Kidney (tissue), 14 donors: ENCODE results near the gene KCNC4. TPM values are rescaled to one million over a fixed set of nuclear protein-coding genes. Genes with fewer than 3 reads are reported as not detected.

Experiments used
- DNase-seq, 5 donors: peaks; one replicate each; pipeline ENCODE4 v3.0.0-alpha.2; 2013 to 2020
- FAIRE-seq: peaks from 2 replicates; lab custom pipeline; 2012; peaks lifted over from hg19 to GRCh38; lab: Jason Lieb, UNC
- H3K27ac ChIP-seq, 2 donors: one replicate each; pipeline ENCODE4 v1.7.0; 2013; ENCODE audit warnings: low read depth in 2 of 2, low read length in 2 of 2, inconsistent platforms in 1 of 2
- H3K27me3 ChIP-seq: one replicate; pipeline ENCODE4 v1.7.1; 2013; ENCODE audit warnings: low read length, inconsistent platforms; ENCODE audit not compliant: control insufficient read depth, insufficient read depth
- H3K36me3 ChIP-seq, 3 donors: one replicate each; pipeline versions ENCODE4 v1.7.0 to v1.7.1; 2013; ENCODE audit warnings: low read length in 3 of 3, control low read depth in 1 of 3, inconsistent platforms in 1 of 3; ENCODE audit not compliant: insufficient read depth in 3 of 3, control insufficient read depth in 2 of 3
- H3K4me1 ChIP-seq, 3 donors: one replicate each; pipeline versions ENCODE4 v1.7.0 to v1.7.1; 2013; ENCODE audit warnings: low read length in 3 of 3, inconsistent platforms in 1 of 3, low read depth in 1 of 3; ENCODE audit not compliant: control insufficient read depth in 2 of 3, insufficient read depth in 2 of 3
- H3K4me3 ChIP-seq, 3 donors: one replicate each; pipeline versions ENCODE4 v1.7.0 to v1.8.1; 2013; ENCODE audit warnings: low read length in 3 of 3, control low read depth in 1 of 3, inconsistent platforms in 1 of 3
- H3K9ac ChIP-seq, 3 donors: one replicate each; pipeline versions ENCODE4 v1.7.0 to v1.7.1; 2013; ENCODE audit warnings: low read length in 3 of 3, control low read depth in 1 of 3, inconsistent platforms in 1 of 3
- H3K9me3 ChIP-seq, 3 donors: one replicate each; pipeline versions ENCODE4 v1.7.0 to v1.7.1; 2013; ENCODE audit warnings: low read length in 3 of 3, control low read depth in 1 of 3, inconsistent platforms in 1 of 3; ENCODE audit not compliant: control insufficient read depth in 2 of 3, insufficient read depth in 1 of 3
- intact Hi-C: fragments of 100-400 bp; cut with DNase I; formaldehyde crosslinking; loops from one replicate; pipeline ENCODE4 v1.11.1; 2022
- polyA plus RNA-seq: library from polyadenylated mRNA; stranded (reverse); fragments of 350-450 nt; fragmentation: Illumina TruSeq; extraction: RNeasy Lipid Tissue Mini Kit (QIAGEN cat#74804); gene quantifications from one replicate; pipeline ENCODE4 v1.2.3, GENCODE V29; 2014; ENCODE audit warnings: low read depth, low replicate concordance; ENCODE audit not compliant: insufficient read depth
- total RNA-seq: library from RNA; stranded (reverse); fragmentation: NEBNext Ultra II Directional; extraction: Animal tissue kit (Norgen Biotek cat#: 25700); gene quantifications from one replicate; pipeline ENCODE4 v1.2.1, GENCODE V29; 2021
- TF ChIP-seq, protein P1 (sequence below): IDR thresholded peaks from 3 replicates; pipeline ENCODE4 v1.5.1; 2012; ENCODE audit warnings: mild to moderate bottlenecking, moderate library complexity, borderline replicate concordance; ENCODE audit not compliant: insufficient read depth; ENCODE audit errors: extremely low read depth
- donor health status: control.
- donor health status: control.
- donor health status: control.
- donor health status: control.
- donor health status: control.
- donor health status: DM: yes; HTN: yes; CAD: no.
- donor health status: Normal renal cell carcinoma (clear cell type).

Gene KCNC4
- total and polyA plus RNA-seq, 2 donors from 2014 or later: 12.9 to 52.9 TPM

DNA sequence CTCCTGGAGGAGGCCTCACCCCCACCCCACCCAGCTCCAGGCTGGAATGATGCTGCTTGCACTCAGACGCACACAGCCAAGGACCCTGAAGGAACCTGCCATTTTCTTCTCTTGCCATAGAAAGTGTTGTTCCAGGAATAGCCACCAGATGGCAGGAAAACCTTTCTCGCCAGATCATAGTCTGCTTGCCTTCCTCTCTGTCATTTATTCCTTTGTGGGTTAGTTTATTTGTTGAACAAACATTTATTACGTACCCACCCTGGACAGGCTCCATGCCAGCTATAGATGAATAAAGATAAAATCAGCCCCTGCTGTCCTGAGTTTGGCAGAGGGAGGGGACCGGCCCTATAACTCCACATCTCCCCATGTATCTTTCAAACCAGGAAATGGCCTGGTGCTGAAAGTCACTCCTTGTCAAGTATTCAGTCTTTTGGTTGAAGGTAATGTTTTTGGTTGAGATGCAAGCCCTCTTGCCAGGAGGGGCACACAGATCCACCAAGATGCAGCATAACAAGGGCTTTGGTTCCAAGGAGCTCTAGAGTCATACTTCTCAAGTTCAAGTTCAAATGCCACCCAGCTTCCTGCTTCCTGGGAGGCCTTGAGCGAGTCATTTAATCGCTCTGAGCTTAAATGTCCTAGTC is 7.0 kb upstream of the KCNC4 start:
- no peaks in the 10 kb centered on the region for H3K9me3 ChIP-seq
- H3K36me3 ChIP-seq: no peaks in the 10 kb centered on the region
- intact Hi-C loops: loop anchor here (5.0 kb wide), 1 partner anchor 259 kb away; no protein-coding TSS in a partner anchor
- H3K27ac ChIP-seq: no peak overlapping the region
- H3K4me3 ChIP-seq: no peak overlapping the region
- TF ChIP-seq, protein P1, sequence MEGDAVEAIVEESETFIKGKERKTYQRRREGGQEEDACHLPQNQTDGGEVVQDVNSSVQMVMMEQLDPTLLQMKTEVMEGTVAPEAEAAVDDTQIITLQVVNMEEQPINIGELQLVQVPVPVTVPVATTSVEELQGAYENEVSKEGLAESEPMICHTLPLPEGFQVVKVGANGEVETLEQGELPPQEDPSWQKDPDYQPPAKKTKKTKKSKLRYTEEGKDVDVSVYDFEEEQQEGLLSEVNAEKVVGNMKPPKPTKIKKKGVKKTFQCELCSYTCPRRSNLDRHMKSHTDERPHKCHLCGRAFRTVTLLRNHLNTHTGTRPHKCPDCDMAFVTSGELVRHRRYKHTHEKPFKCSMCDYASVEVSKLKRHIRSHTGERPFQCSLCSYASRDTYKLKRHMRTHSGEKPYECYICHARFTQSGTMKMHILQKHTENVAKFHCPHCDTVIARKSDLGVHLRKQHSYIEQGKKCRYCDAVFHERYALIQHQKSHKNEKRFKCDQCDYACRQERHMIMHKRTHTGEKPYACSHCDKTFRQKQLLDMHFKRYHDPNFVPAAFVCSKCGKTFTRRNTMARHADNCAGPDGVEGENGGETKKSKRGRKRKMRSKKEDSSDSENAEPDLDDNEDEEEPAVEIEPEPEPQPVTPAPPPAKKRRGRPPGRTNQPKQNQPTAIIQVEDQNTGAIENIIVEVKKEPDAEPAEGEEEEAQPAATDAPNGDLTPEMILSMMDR: peak; percentile 95
- no peak overlapping the region for H3K9ac ChIP-seq
- FAIRE-seq: no peak
- DNase-seq: peak in 4 of 5 donors; percentile 20 to 84 (median 78)
- H3K4me1 ChIP-seq: peaks cover 0 to 5% (median 0%) of the 10 kb centered on the region in 3 donors
- H3K27me3 ChIP-seq: no peaks in the 10 kb centered on the region

DNA sequence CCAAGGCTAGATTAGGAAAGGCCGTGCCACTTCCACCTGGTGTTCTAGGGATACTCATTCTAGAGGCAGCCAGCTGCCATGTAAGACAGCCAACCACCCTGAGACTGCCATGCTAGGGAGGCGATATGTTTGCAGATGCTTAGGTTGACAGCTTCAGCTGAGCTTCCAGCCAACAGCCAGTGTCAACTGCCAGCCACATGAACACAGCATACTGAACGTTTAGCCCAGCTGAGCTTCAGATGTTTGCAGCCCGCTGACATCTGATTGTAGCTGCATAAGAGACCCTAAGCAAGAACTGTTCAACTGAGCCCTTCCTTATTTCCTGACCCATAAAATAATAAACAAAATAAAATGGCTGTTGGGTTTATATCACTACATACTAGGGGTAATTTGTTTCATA is 5.0 kb upstream of the KCNC4 start:
- FAIRE-seq: no peak
- Histone ChIP-seq H3K4me1 (peaks cover 0 to 12% (median 0%) of the 10 kb centered on the region in 3 donors), H3K9me3 (no peaks in the 10 kb centered on the region), H3K4me3 (no peak overlapping the region), H3K27me3 (peaks cover 5% of the 10 kb centered on the region), H3K27ac (no peak overlapping the region), H3K9ac (no peak overlapping the region), H3K36me3 (no peaks in the 10 kb centered on the region)
- TF ChIP-seq, protein P1: no peak
- intact Hi-C loops: loop anchor here (5.0 kb wide), 1 partner anchor 107 kb away; no protein-coding TSS in a partner anchor
- DNase-seq: no peak

DNA sequence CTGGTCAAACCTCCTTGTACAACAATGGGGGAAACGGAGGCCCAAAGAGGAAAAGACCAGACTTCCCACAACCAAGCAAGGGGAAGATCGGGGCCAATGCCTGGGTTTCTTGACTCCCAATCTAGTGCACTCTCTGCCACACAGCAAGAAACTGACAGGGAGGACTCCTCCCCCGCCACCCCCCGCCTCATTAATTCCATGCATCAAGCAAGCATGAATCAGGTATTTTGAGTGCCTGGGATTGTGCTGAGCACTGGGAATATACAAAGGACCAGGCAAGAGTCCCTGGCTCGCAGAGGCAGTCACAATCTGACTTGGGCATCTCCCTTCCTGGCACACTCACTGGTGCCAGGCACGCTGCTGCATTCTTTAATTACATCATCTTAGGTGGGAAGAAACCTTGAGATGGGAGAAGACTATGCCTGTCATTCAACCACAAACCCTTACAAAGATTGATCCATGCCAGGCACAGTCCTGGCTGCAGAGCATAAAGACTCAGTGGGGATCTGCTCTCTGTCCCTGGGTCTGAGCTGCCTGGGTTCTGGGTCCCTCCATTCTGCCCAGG is 4.4 kb upstream of the KCNC4 start:
- peaks cover 5% of the 10 kb centered on the region for H3K27me3 ChIP-seq
- H3K27ac ChIP-seq: no peak overlapping the region
- peaks cover 0 to 12% (median 0%) of the 10 kb centered on the region in 3 donors for H3K4me1 ChIP-seq
- no peak for FAIRE-seq
- no peak for DNase-seq
- no peaks in the 10 kb centered on the region for H3K36me3 ChIP-seq
- intact Hi-C loops: loop anchor here (5.0 kb wide), 1 partner anchor 107 kb away; no protein-coding TSS in a partner anchor
- no peak overlapping the region for H3K9ac ChIP-seq
- H3K4me3 ChIP-seq: no peak overlapping the region
- TF ChIP-seq, protein P1: no peak
- no peaks in the 10 kb centered on the region for H3K9me3 ChIP-seq
